Activated CD8-positive, alpha-beta T cell treated with anti-CD3 and anti-CD28 coated beads for 36 hours (primary cell): ENCODE data around the gene VAC14. TPM values are rescaled to one million over a fixed set of nuclear protein-coding genes. Genes with fewer than 3 reads are reported as not detected.

Experiments used
- ATAC-seq: fragments of 200-7000 bp; cut with Tn5 transposase; one replicate; pipeline ENCODE4 v1.10.0; 2021; ENCODE audit warnings: mild to moderate bottlenecking, moderate library complexity
- CTCF ChIA-PET: fragments of 350-600 bp; sonication (Branson Sonifier 250); formaldehyde crosslinking; loops from one replicate; lab custom pipeline; 2021; ENCODE audit warnings: antibody characterized with exemption; lab: Charles Lee
- POLR2A ChIA-PET: fragments of 350-600 bp; sonication (Branson Sonifier 250); formaldehyde crosslinking; loops from one replicate; lab custom pipeline; 2021; ENCODE audit warnings: antibody characterized with exemption; lab: Charles Lee
- DNase-seq: peaks from one replicate; pipeline ENCODE4 v3.0.0-alpha.2; 2020
- H3K27ac Mint-ChIP-seq: one replicate; pipeline ENCODE4 v1.8.0; 2021; ENCODE audit warnings: mild to moderate bottlenecking, mixed read lengths
- H3K27me3 Mint-ChIP-seq: one replicate; pipeline ENCODE4 v1.8.0; 2021; ENCODE audit warnings: mixed read lengths
- H3K36me3 Mint-ChIP-seq: one replicate; pipeline ENCODE4 v1.8.0; 2021; ENCODE audit warnings: low read depth, mixed read lengths
- H3K4me1 Mint-ChIP-seq: one replicate; pipeline ENCODE4 v1.8.0; 2021; ENCODE audit warnings: low read depth, mixed read lengths
- H3K4me3 Mint-ChIP-seq: one replicate; pipeline ENCODE4 v1.8.0; 2021; ENCODE audit warnings: mild to moderate bottlenecking, moderate library complexity, mixed read lengths
- H3K9me3 Mint-ChIP-seq: one replicate; pipeline ENCODE4 v1.8.0; 2021; ENCODE audit warnings: mixed read lengths
- intact Hi-C: fragments of 100-400 bp; cut with micrococcal nuclease; formaldehyde crosslinking; loops from one replicate; pipeline ENCODE4 v1.10.0; 2022
- total RNA-seq, 2 experiments: library from RNA; stranded (reverse); gene quantifications; one replicate each; pipeline ENCODE4 v1.2.3, GENCODE V29; 2021
- TF ChIP-seq, protein P1 (sequence below): fragments of 200-600 bp; IDR thresholded peaks from one replicate; pipeline ENCODE4 v1.8.0; 2022; ENCODE audit warnings: antibody characterized with exemption, mild to moderate bottlenecking

Gene VAC14
- total RNA-seq, 2 experiments from 2014 or later: 27.6 TPM

DNA sequence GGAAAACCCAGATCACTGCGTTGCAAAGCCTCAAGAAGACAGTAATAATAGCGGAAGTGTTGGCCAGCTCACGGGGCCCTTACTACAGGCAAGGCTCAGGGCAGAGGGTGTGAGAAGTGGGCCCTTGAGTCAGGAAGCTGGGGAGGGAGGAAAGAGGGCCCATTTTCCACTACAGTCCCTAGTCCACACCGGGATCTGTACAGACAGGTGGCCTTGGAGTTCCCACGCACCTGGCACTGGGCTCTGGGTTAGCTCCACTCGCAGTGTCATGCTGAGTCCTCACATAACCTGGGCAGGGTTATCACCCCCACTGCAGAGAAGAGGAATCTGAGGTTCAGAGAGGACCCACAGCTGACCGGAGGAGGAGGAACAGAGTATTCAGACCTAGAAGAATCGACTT lies 98.3 kb downstream of the VAC14 start:
- no peak for ATAC-seq
- ChIA-PET CTCF (interaction anchor here (1.6 kb wide), 1 partner anchor 68 kb away, joined by 6 read pairs; no protein-coding TSS in a partner anchor), POLR2A (no interaction called here)
- no peaks in the 10 kb centered on the region for H3K9me3 Mint-ChIP-seq
- TF ChIP-seq, protein P1, sequence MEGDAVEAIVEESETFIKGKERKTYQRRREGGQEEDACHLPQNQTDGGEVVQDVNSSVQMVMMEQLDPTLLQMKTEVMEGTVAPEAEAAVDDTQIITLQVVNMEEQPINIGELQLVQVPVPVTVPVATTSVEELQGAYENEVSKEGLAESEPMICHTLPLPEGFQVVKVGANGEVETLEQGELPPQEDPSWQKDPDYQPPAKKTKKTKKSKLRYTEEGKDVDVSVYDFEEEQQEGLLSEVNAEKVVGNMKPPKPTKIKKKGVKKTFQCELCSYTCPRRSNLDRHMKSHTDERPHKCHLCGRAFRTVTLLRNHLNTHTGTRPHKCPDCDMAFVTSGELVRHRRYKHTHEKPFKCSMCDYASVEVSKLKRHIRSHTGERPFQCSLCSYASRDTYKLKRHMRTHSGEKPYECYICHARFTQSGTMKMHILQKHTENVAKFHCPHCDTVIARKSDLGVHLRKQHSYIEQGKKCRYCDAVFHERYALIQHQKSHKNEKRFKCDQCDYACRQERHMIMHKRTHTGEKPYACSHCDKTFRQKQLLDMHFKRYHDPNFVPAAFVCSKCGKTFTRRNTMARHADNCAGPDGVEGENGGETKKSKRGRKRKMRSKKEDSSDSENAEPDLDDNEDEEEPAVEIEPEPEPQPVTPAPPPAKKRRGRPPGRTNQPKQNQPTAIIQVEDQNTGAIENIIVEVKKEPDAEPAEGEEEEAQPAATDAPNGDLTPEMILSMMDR: no peak
- H3K27me3 Mint-ChIP-seq: no peaks in the 10 kb centered on the region
- no peaks in the 10 kb centered on the region for H3K36me3 Mint-ChIP-seq
- H3K4me3 Mint-ChIP-seq: no peak overlapping the region
- peaks cover 9% of the 10 kb centered on the region for H3K4me1 Mint-ChIP-seq
- DNase-seq: no peak
- intact Hi-C loops: no loop called here
- no peak overlapping the region for H3K27ac Mint-ChIP-seq

DNA sequence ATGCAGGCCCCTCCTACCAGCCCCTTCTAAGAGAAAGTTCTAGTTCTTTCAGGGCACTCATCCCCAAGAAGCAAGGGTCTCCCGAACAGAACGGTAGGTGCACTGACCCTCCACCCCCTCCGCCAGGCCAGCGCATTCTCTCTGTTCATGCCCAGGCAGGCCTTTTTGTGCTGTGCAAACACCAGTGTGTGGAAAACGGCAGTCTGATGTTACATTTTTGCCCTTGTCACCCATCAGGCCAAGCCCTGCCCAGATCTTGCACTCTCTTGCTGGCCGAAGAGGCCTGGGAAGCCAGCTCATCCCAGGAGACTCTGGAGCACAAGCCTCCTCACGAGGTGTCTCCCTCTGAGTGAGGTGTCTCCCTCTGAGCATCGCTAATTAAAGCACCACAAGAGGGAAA lies 99.0 kb downstream of the VAC14 start:
- intact Hi-C loops: no loop called here
- H3K4me1 Mint-ChIP-seq: peaks cover 15% of the 10 kb centered on the region
- H3K9me3 Mint-ChIP-seq: no peaks in the 10 kb centered on the region
- H3K4me3 Mint-ChIP-seq: no peak overlapping the region
- CTCF ChIA-PET: no interaction called here
- H3K27ac Mint-ChIP-seq: peak overlapping the region; percentile 46
- H3K27me3 Mint-ChIP-seq: no peaks in the 10 kb centered on the region
- POLR2A ChIA-PET: no interaction called here
- no peak for DNase-seq
- TF ChIP-seq, protein P1: no peak
- H3K36me3 Mint-ChIP-seq: no peaks in the 10 kb centered on the region
- ATAC-seq: no peak

DNA sequence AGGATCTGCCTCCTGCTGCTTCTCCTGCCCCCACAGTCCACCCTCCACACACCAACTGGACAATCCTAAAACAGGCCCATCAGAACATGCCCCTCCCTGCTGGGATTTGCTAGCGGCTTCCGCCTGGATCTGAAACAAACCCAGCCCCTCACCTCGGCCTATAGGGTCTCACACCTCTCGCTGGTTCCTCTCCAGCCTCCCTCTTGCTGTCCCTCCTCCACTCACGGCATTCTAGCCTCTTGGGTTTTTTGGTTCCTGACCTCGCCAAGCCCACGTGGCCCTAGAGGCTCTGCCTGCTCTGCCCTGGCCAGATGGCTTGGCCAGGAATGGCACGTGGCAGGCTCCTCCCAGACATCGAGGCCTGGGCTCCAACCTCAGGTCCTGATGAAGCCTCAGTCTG lies 99.4 kb downstream of the VAC14 start:
- H3K4me3 Mint-ChIP-seq: no peak overlapping the region
- H3K36me3 Mint-ChIP-seq: no peaks in the 10 kb centered on the region
- ChIA-PET POLR2A (no interaction called here), CTCF (no interaction called here)
- TF ChIP-seq, protein P1: no peak
- H3K27ac Mint-ChIP-seq: peak overlapping the region; percentile 46
- ATAC-seq (no peak), DNase-seq (no peak)
- H3K4me1 Mint-ChIP-seq: peaks cover 19% of the 10 kb centered on the region
- H3K27me3 Mint-ChIP-seq: no peaks in the 10 kb centered on the region
- intact Hi-C loops: no loop called here
- H3K9me3 Mint-ChIP-seq: no peaks in the 10 kb centered on the region

DNA sequence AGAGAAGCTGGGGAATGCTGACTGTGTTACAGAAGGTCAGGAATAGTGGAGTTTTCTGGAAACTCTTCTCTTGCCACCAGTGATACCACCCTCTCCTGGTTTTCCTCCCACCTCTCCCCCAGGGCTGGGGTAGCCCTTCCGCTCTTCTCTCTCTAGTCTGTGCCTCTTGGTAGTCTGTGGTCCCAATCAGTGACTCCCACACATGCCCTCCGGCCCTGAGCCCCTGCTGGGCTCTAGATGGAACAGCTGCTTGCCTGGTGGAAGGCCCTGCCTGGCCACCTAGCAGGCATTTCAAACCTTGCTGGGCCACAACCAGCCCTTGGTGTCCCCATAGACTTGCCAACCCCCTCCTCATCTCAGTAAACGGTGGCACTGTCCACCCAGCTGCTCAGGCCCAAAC lies 99.9 kb downstream of the VAC14 start:
- intact Hi-C loops: no loop called here
- DNase-seq: no peak
- Mint-ChIP-seq H3K27ac (peak overlapping the region; percentile 42), H3K4me1 (peaks cover 24% of the 10 kb centered on the region), H3K27me3 (no peaks in the 10 kb centered on the region), H3K9me3 (no peaks in the 10 kb centered on the region), H3K4me3 (no peak overlapping the region), H3K36me3 (no peaks in the 10 kb centered on the region)
- no peak for ATAC-seq
- TF ChIP-seq, protein P1: no peak
- POLR2A ChIA-PET: no interaction called here
- CTCF ChIA-PET: no interaction called here

DNA sequence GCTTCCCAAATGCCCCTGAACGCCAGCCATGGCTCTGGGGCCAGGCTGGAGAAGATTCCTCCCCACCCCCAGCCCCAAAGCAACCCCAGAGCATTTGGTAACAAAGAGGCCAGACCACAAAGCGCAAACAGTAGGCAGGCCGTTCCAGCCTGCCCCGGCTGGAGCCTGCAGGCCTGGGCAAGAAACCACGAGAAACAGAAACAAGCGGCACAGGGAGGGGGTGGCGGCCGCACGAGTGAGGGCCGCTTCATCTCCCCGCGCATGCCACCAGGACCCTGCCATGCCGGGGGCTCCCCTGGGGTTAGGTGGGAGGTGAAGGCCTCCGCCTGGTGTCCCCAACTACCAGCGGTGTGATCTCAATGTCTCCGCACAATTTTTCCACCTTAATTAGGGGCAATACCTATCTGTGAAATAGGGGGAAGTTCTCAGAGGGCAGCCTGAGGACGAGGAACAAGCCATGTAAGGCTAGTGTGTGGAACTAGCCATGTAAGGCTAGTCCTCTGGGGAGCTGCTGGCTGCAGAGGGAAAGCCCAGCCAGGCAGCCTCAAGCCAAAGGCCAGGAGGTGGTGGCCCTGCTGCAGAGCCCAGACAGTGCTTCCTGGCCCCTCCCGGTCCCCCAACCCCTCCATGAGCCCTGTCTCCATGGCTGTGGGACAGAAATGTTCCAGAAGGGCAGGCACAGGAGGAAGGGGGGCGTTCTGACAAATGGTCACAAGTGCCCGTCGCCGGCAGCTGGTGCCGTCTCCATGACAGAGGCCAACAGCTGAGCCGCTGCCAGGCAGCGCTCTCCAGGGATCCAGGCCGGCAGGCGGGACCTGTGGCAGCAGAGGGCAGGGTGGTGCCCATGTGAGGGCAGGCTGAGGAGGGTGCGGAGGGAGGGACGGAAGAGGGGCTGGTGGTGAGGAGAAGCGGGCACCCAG lies 100.6 kb downstream of the VAC14 start:
- ChIA-PET CTCF (no interaction called here), POLR2A (no interaction called here)
- H3K27me3 Mint-ChIP-seq: no peaks in the 10 kb centered on the region
- TF ChIP-seq, protein P1: no peak
- ATAC-seq (no peak), DNase-seq (no peak)
- H3K27ac Mint-ChIP-seq: no peak overlapping the region
- H3K36me3 Mint-ChIP-seq: no peaks in the 10 kb centered on the region
- intact Hi-C loops: no loop called here
- H3K4me3 Mint-ChIP-seq: no peak overlapping the region
- no peaks in the 10 kb centered on the region for H3K9me3 Mint-ChIP-seq
- peaks cover 30% of the 10 kb centered on the region for H3K4me1 Mint-ChIP-seq
